Peyer's patch (tissue), 4 donors: ENCODE measurements around the gene ZNF367. TPM values are rescaled to one million over a fixed set of nuclear protein-coding genes. Genes with fewer than 3 reads are reported as not detected.
A peak's percentile ranks its signal among the peaks of the same experiment; 100 is the strongest.

Experiments used
- DNase-seq, 3 donors: peaks; one replicate each; pipeline ENCODE4 v3.0.0-alpha.2; 2017 to 2019
- H3K27ac ChIP-seq, 4 donors: fragments of 200-600 bp; sonication (generic); one replicate each; pipeline ENCODE4 v1.5.1; 2016 to 2019
- H3K27me3 ChIP-seq, 2 donors: fragments of 200-600 bp; sonication (generic); one replicate each; pipeline ENCODE4 v1.5.1; 2019
- H3K36me3 ChIP-seq, 3 donors: fragments of 200-600 bp; sonication (generic); one replicate each; pipeline ENCODE4 v1.5.1; 2016 to 2019
- H3K4me1 ChIP-seq, 4 donors: fragments of 200-600 bp; sonication (generic); one replicate each; pipeline ENCODE4 v1.5.1; 2016 to 2019
- H3K4me3 ChIP-seq, 4 donors: fragments of 200-600 bp; sonication (generic); 1 replicate in 3 of 4; 2 replicates in 1 of 4; pipeline ENCODE4 v1.5.1; 2016 to 2019; ENCODE audit warnings: mild to moderate bottlenecking in 1 of 4
- H3K9me3 ChIP-seq, 4 donors: fragments of 200-600 bp; sonication (generic); one replicate each; pipeline ENCODE4 v1.5.1; 2016 to 2019; ENCODE audit warnings: mild to moderate bottlenecking in 1 of 4
- CTCF ChIP-seq, 6 experiments: fragments of 450-650 bp in 4 of 6; fragments of 200-600 bp in 2 of 6; sonication (generic) in 1 of 6; IDR thresholded peaks; one replicate each; pipeline ENCODE4 v1.5.1; 2017 to 2019; ENCODE audit warnings: antibody characterized with exemption in 6 of 6, mild to moderate bottlenecking in 3 of 6, moderate library complexity in 1 of 6
- POLR2A ChIP-seq, 2 donors: fragments of 450-650 bp; IDR thresholded peaks; one replicate each; pipeline ENCODE4 v1.5.1; 2017; ENCODE audit warnings: antibody characterized with exemption in 2 of 2, mild to moderate bottlenecking in 2 of 2, moderate library complexity in 2 of 2
- total RNA-seq, 4 donors: library from RNA; depleted of rRNA; stranded (reverse); fragments of >200 nt; gene quantifications; one replicate each; pipeline ENCODE4 v1.1.0, GENCODE V29; 2016

ZNF367 gene
- total RNA-seq, 4 donors from 2014 or later, result 1.5 to 7.4 (median 3.4) TPM

- DNase-seq, result no peak
- H3K9me3 ChIP-seq, result no peaks in the 10 kb centered on the region
- peaks cover 0 to 51% (median 0%) of the 10 kb centered on the region in 3 donors for H3K36me3 ChIP-seq
- H3K27ac ChIP-seq, result no peak overlapping the region
- H3K4me3 ChIP-seq, result no peak overlapping the region
- TF ChIP-seq POLR2A (IDR thresholded peaks at IDR 0.05) (no peak), CTCF (IDR thresholded peaks at IDR 0.05) (no peak)
- H3K27me3 ChIP-seq, result no peaks in the 10 kb centered on the region
- no peaks in the 10 kb centered on the region for H3K4me1 ChIP-seq
Measured at GRCh38 chr9:96350866-96351265, 67.3 kb downstream of the ZNF367 start.

GRCh38 chr9:96348261-96348660 lies 69.9 kb downstream of the ZNF367 start:
- H3K27ac ChIP-seq, result no peak overlapping the region
- H3K4me3 ChIP-seq, result no peak overlapping the region
- TF ChIP-seq POLR2A (IDR thresholded peaks at IDR 0.05), result no peak
- no peak for TF ChIP-seq CTCF (IDR thresholded peaks at IDR 0.05)
- no peaks in the 10 kb centered on the region for H3K9me3 ChIP-seq
- no peaks in the 10 kb centered on the region for H3K27me3 ChIP-seq
- peaks cover 0 to 37% (median 0%) of the 10 kb centered on the region in 3 donors for H3K36me3 ChIP-seq
- H3K4me1 ChIP-seq, result peaks cover 0 to 9% (median 0%) of the 10 kb centered on the region in 4 donors
- DNase-seq, result no peak

GRCh38 chr9:96345551-96345950 lies 72.6 kb downstream of the ZNF367 start:
- Histone ChIP-seq H3K4me1 (peaks cover 0 to 26% (median 0%) of the 10 kb centered on the region in 4 donors), H3K27me3 (no peaks in the 10 kb centered on the region), H3K4me3 (no peak overlapping the region), H3K36me3 (peaks cover 0 to 37% (median 0%) of the 10 kb centered on the region in 3 donors), H3K9me3 (no peaks in the 10 kb centered on the region), H3K27ac (peak overlapping the region in 1 of 4 donors; percentile 52)
- DNase-seq, result no peak
- TF ChIP-seq POLR2A (IDR thresholded peaks at IDR 0.05) (no peak), CTCF (IDR thresholded peaks at IDR 0.05) (no peak)

GRCh38 chr9:96344458-96345180 lies 73.6 kb downstream of the ZNF367 start:
- TF ChIP-seq CTCF (IDR thresholded peaks at IDR 0.05) (no peak), POLR2A (IDR thresholded peaks at IDR 0.05) (no peak)
- Histone ChIP-seq H3K27ac (peak overlapping the region in 2 of 4 donors; percentile 51 to 65), H3K4me3 (no peak overlapping the region)

GRCh38 chr9:96343515-96344360 lies 74.4 kb downstream of the ZNF367 start:
- peaks cover 0 to 21% (median 0%) of the 10 kb centered on the region in 3 donors for H3K36me3 ChIP-seq
- no peak overlapping the region for H3K4me3 ChIP-seq
- DNase-seq, result no peak
- H3K27me3 ChIP-seq, result no peaks in the 10 kb centered on the region
- TF ChIP-seq POLR2A (IDR thresholded peaks at IDR 0.05) (no peak), CTCF (IDR thresholded peaks at IDR 0.05) (no peak)
- H3K4me1 ChIP-seq, result peaks cover 0 to 33% (median 0%) of the 10 kb centered on the region in 4 donors
- H3K9me3 ChIP-seq, result no peaks in the 10 kb centered on the region
- H3K27ac ChIP-seq, result peak overlapping the region in 2 of 4 donors; percentile 12

More at GRCh38 chr9:96344458-96345180, 73.6 kb downstream of the ZNF367 start:
- Histone ChIP-seq H3K36me3 (peaks cover 0 to 29% (median 0%) of the 10 kb centered on the region in 3 donors), H3K4me1 (peaks cover 0 to 27% (median 0%) of the 10 kb centered on the region in 4 donors), H3K27me3 (no peaks in the 10 kb centered on the region), H3K9me3 (no peaks in the 10 kb centered on the region)
- DNase-seq, result peak in 2 of 3 donors; percentile 64 to 77
